PC-3 (cell line): ENCODE results near the gene NTRK2.

Source experiments
- CTCF ChIP-seq: fragments of 300-600 bp; sonication (generic); conservative IDR thresholded peaks from 2 replicates; pipeline ENCODE4 v1.5.1; 2017; ENCODE audit warnings: antibody characterized with exemption, low read depth, mild to moderate bottlenecking, low read length
- EZH2phosphoT487 ChIP-seq: fragments of 300-600 bp; sonication (generic); IDR thresholded peaks from 2 replicates; pipeline ENCODE4 v1.6.1; 2018; ENCODE audit warnings: mild to moderate bottlenecking, antibody characterized with exemption, low read length, borderline replicate concordance

DNA sequence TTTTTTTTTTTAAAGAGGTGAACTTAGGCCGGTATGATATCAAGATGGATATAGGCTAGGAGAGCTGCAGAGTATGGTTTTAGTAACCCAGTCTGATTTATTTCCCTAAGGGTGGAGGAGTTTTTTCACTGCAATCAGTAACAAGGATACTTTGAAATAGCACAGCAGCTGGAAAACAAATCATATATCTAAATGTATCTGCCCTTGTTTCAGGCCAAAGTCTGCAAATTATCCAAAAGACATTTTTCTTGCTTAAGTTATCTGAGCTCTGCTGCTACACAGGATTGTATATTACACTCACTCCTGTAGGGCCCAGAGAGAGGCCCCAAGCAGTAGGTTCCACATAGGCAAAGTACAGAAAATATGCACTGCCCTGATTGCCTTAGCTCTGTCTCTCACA is 222.4 kb downstream of the NTRK2 start:
- TF ChIP-seq CTCF: no peak
- no peak for TF ChIP-seq EZH2phosphoT487
